SK-N-SH treated with all-trans-retinoic acid at 6 μM for 48 hours (cell line): ENCODE measurements around the gene FBXL13.

Experiments used
- ARNTL ChIP-seq: fragments of 450-650 bp; formaldehyde crosslinking; IDR thresholded peaks from 2 replicates; pipeline ENCODE4 v1.5.0; 2020; ENCODE audit warnings: low read depth, mild to moderate bottlenecking, moderate library complexity, borderline replicate concordance
- CSDC2 ChIP-seq: fragments of 250-450 bp; sonication (Bioruptor Pico); IDR thresholded peaks from 2 replicates; pipeline ENCODE4 v1.5.0; 2020; ENCODE audit warnings: mild to moderate bottlenecking, moderate library complexity
- ESRRG ChIP-seq: fragments of 250-450 bp; sonication (Bioruptor Pico); IDR thresholded peaks from 2 replicates; pipeline ENCODE4 v1.6.1; 2021; ENCODE audit warnings: mild to moderate bottlenecking
- ISL1 ChIP-seq: fragments of 250-450 bp; sonication (Bioruptor Pico); IDR thresholded peaks from 2 replicates; pipeline ENCODE4 v2.1.2; 2022; ENCODE audit warnings: mild to moderate bottlenecking, moderate library complexity
- RARB ChIP-seq: fragments of 250-450 bp; sonication (Bioruptor Pico); IDR thresholded peaks from 2 replicates; pipeline ENCODE4 v1.8.0; 2021; ENCODE audit warnings: mild to moderate bottlenecking, moderate library complexity
- SNAI2 ChIP-seq: fragments of 250-450 bp; sonication (Bioruptor Pico); IDR thresholded peaks from 2 replicates; pipeline ENCODE4 v1.5.0; 2020; ENCODE audit warnings: mild to moderate bottlenecking, moderate library complexity
- TOX ChIP-seq: fragments of 250-450 bp; sonication (Bioruptor Pico); IDR thresholded peaks from 2 replicates; pipeline ENCODE4 v1.8.0; 2021; ENCODE audit warnings: mild to moderate bottlenecking, moderate library complexity, borderline replicate concordance
- ZFP30 ChIP-seq: fragments of 450-650 bp; formaldehyde crosslinking; IDR thresholded peaks from 2 replicates; pipeline ENCODE4 v1.5.0; 2022; ENCODE audit warnings: mild to moderate bottlenecking, moderate library complexity
- ZNF565 ChIP-seq: fragments of 450-650 bp; formaldehyde crosslinking; conservative IDR thresholded peaks from 2 replicates; pipeline ENCODE4 v1.5.0; 2020; ENCODE audit warnings: low read depth, mild to moderate bottlenecking, moderate library complexity
- ZNF70 ChIP-seq: fragments of 450-650 bp; formaldehyde crosslinking; IDR thresholded peaks from 2 replicates; pipeline ENCODE4 v1.5.0; 2020; ENCODE audit warnings: mild to moderate bottlenecking, moderate library complexity
- TF ChIP-seq, protein P1 (sequence below): fragments of 250-450 bp; sonication (Bioruptor Pico); IDR thresholded peaks from 2 replicates; pipeline ENCODE4 v1.5.1; 2020; ENCODE audit warnings: low read depth, mild to moderate bottlenecking, moderate library complexity
- TF ChIP-seq, protein P2 (sequence below): fragments of 250-450 bp; sonication (Bioruptor Pico); IDR thresholded peaks from 2 replicates; pipeline ENCODE4 v1.8.0; 2020; ENCODE audit warnings: mild to moderate bottlenecking, moderate library complexity, borderline replicate concordance
- TF ChIP-seq, protein P3 (sequence below): fragments of 250-450 bp; sonication (Bioruptor Pico); IDR thresholded peaks from 2 replicates; pipeline ENCODE4 v1.5.0; 2020; ENCODE audit warnings: mild to moderate bottlenecking, moderate library complexity

DNA sequence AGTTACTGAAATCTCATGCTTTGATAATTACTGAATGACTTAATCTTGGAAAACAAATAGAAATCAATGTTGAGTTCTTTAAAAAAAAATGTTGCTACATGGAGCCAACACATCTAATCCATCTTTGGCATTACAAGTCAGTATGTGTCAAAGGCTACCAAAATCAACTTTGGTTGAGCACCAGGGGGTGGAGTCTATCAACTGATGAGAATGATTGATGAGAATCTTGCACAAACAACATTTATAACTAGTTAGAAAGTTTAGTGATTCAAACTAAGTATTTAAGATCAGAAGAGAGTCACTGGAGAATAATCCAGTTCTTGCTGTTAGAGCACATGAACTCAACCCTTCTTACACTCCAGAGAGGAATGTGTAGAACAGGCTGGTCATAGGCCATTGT, 232.3 kb downstream of the FBXL13 start:
- TF ChIP-seq TOX (CRISPR knock-in tag) (no peak), CSDC2 (CRISPR knock-in tag) (no peak), SNAI2 (no peak), ZFP30 (CRISPR knock-in tag) (no peak), RARB (CRISPR knock-in tag) (no peak), ESRRG (no peak), ZNF70 (no peak), ZNF565 (CRISPR knock-in tag) (no peak), ARNTL (no peak), ISL1 (CRISPR knock-in tag) (no peak)
- TF ChIP-seq, protein P1, sequence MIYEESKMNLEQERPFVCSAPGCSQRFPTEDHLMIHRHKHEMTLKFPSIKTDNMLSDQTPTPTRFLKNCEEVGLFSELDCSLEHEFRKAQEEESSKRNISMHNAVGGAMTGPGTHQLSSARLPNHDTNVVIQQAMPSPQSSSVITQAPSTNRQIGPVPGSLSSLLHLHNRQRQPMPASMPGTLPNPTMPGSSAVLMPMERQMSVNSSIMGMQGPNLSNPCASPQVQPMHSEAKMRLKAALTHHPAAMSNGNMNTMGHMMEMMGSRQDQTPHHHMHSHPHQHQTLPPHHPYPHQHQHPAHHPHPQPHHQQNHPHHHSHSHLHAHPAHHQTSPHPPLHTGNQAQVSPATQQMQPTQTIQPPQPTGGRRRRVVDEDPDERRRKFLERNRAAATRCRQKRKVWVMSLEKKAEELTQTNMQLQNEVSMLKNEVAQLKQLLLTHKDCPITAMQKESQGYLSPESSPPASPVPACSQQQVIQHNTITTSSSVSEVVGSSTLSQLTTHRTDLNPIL (CRISPR knock-in tag) = no peak
- TF ChIP-seq, protein P2, sequence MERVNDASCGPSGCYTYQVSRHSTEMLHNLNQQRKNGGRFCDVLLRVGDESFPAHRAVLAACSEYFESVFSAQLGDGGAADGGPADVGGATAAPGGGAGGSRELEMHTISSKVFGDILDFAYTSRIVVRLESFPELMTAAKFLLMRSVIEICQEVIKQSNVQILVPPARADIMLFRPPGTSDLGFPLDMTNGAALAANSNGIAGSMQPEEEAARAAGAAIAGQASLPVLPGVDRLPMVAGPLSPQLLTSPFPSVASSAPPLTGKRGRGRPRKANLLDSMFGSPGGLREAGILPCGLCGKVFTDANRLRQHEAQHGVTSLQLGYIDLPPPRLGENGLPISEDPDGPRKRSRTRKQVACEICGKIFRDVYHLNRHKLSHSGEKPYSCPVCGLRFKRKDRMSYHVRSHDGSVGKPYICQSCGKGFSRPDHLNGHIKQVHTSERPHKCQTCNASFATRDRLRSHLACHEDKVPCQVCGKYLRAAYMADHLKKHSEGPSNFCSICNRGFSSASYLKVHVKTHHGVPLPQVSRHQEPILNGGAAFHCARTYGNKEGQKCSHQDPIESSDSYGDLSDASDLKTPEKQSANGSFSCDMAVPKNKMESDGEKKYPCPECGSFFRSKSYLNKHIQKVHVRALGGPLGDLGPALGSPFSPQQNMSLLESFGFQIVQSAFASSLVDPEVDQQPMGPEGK (CRISPR knock-in tag) = no peak
- TF ChIP-seq, protein P3, sequence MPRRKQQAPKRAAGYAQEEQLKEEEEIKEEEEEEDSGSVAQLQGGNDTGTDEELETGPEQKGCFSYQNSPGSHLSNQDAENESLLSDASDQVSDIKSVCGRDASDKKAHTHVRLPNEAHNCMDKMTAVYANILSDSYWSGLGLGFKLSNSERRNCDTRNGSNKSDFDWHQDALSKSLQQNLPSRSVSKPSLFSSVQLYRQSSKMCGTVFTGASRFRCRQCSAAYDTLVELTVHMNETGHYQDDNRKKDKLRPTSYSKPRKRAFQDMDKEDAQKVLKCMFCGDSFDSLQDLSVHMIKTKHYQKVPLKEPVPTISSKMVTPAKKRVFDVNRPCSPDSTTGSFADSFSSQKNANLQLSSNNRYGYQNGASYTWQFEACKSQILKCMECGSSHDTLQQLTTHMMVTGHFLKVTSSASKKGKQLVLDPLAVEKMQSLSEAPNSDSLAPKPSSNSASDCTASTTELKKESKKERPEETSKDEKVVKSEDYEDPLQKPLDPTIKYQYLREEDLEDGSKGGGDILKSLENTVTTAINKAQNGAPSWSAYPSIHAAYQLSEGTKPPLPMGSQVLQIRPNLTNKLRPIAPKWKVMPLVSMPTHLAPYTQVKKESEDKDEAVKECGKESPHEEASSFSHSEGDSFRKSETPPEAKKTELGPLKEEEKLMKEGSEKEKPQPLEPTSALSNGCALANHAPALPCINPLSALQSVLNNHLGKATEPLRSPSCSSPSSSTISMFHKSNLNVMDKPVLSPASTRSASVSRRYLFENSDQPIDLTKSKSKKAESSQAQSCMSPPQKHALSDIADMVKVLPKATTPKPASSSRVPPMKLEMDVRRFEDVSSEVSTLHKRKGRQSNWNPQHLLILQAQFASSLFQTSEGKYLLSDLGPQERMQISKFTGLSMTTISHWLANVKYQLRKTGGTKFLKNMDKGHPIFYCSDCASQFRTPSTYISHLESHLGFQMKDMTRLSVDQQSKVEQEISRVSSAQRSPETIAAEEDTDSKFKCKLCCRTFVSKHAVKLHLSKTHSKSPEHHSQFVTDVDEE (CRISPR knock-in tag) = no peak
